ENCODE results near the gene ACER3. TPM values are rescaled to one million over a fixed set of nuclear protein-coding genes. Genes with fewer than 3 reads are reported as not detected.
"Not testable (repeated sequence)": the region's sequence is repeated elsewhere in the genome, so short reads cannot be mapped to it uniquely, and the experiment has no call there.

Gene ACER3
- polyA plus RNA-seq, 1 experiment = 11.2 TPM

DNA sequence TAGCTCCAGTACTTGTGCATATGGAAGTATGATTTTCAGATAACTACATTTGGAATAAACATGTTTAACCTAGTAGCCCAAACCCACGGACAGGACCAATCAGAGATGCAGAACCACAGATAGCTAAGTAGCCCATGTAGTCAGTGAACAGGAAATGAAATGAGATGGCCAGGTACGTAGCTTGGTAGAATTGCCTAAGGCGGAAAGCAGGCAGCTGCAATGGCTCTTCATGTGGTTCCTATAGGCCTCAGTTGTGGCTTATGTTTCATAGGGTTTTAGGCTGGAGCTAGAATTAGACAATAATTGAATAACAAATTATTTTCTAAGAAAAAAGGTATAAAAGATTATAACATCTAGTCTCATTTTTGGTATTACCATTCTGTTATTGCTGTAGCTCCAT lies 87.1 kb downstream of the ACER3 start:
- CTCF ChIA-PET = interaction anchor here (3.1 kb wide), 1 partner anchor 28 kb away, joined by 15 read pairs; no protein-coding TSS in a partner anchor
- H3K27ac ChIP-seq (ENCODE audit: low read depth, low read length) = no peak overlapping the region
- TF ChIP-seq CTCF (IDR thresholded peaks at IDR 0.05; ENCODE audit: low read depth, low read length) = no peak
- H3K9me3 ChIP-seq (ENCODE audit: control insufficient read depth, insufficient read depth, low read length) = no peaks in the 10 kb centered on the region
- no peaks in the 10 kb centered on the region for H3K27me3 ChIP-seq (ENCODE audit: control insufficient read depth, insufficient read depth, low read length)
- H3K4me3 ChIP-seq (ENCODE audit: low read depth, low read length) = no peak overlapping the region
- POLR2A ChIA-PET = no interaction called here
- DNase-seq (ENCODE audit: low read depth, low spot score) = no peak

- no peak for DNase-seq (ENCODE audit: low read depth, low spot score)
- TF ChIP-seq CTCF (IDR thresholded peaks at IDR 0.05; ENCODE audit: low read depth, low read length) = no peak
- ChIA-PET CTCF (interaction anchor here (1.5 kb wide), 1 partner anchor 36 kb away, joined by 5 read pairs; no protein-coding TSS in a partner anchor), POLR2A (no interaction called here)
- Histone ChIP-seq H3K27me3 (ENCODE audit: control insufficient read depth, insufficient read depth, low read length) (no peaks in the 10 kb centered on the region), H3K9me3 (ENCODE audit: control insufficient read depth, insufficient read depth, low read length) (no peaks in the 10 kb centered on the region), H3K27ac (ENCODE audit: low read depth, low read length) (no peak overlapping the region), H3K4me3 (ENCODE audit: low read depth, low read length) (no peak overlapping the region)
Observed at GRCh38 chr11:76955459-76956114, 94.9 kb downstream of the ACER3 start.

DNA sequence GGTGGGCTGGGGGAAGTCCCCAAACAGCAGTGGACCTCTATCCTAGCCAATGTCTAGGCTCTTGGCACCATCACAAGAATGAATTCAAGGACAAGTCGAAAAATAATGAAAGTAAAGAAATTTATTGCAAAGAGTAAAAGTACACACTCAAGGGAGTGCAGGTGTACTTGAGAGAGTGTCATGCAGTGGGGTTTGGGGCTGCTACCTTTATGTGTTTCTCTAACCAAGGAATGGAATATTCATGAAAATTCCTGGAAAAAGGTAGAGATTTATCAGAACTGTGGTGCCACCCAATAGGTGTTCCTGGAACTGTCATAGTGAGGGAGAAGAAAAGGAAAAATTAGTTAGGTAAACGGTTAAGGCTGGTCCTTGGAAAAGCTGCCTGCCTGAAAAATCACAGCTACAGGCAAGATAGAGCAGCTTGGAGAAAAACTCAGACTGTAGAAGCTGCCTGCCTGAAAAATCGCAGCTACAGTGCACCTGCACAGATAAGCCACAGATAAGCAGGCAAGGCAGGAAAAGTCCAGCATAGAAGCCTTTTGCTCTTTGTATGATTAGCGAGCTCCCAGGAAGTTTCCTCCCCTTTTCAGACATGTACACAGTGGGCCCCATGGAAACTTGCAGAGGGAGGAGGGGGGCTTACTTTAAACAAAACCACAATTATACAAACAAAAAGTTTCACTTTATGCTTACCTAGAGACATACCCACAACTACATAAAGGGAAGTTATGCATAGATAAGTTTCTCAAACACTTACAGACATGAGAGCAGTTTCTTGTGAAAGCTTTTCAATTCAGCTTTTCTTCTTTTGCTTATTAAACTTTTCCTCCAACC lies 102.1 kb downstream of the ACER3 start:
- ChIA-PET POLR2A (no interaction called here), CTCF (interaction anchor here (1.1 kb wide), 1 partner anchor 44 kb away, joined by 4 read pairs; no protein-coding TSS in a partner anchor)
- TF ChIP-seq CTCF (IDR thresholded peaks at IDR 0.05; ENCODE audit: low read depth, low read length) = no peak
- Histone ChIP-seq H3K27ac (ENCODE audit: low read depth, low read length) (no peak overlapping the region), H3K4me3 (ENCODE audit: low read depth, low read length) (no peak overlapping the region), H3K27me3 (ENCODE audit: control insufficient read depth, insufficient read depth, low read length) (no peaks in the 10 kb centered on the region), H3K9me3 (ENCODE audit: control insufficient read depth, insufficient read depth, low read length) (no peaks in the 10 kb centered on the region; the same call in 1 of the 2 replicates)
- no peak for DNase-seq (ENCODE audit: low read depth, low spot score)

- H3K4me3 ChIP-seq (ENCODE audit: low read depth, low read length); H3K27ac ChIP-seq (ENCODE audit: low read depth, low read length); H3K27me3 ChIP-seq (ENCODE audit: control insufficient read depth, insufficient read depth, low read length); H3K9me3 ChIP-seq (ENCODE audit: control insufficient read depth, insufficient read depth, low read length); POLR2A ChIA-PET; DNase-seq (ENCODE audit: low read depth, low spot score): not testable (repeated sequence)
- CTCF ChIA-PET = interaction anchor here (1.1 kb wide), 1 partner anchor 45 kb away, joined by 4 read pairs; no protein-coding TSS in a partner anchor
Observed at GRCh38 chr11:76963417-76964168, 102.9 kb downstream of the ACER3 start.

GRCh38 chr11:76972051-76972450 lies 111.3 kb downstream of the ACER3 start:
- H3K9me3 ChIP-seq (ENCODE audit: control insufficient read depth, insufficient read depth, low read length) = no peaks in the 10 kb centered on the region; the same call in 1 of the 2 replicates
- no peak for TF ChIP-seq CTCF (IDR thresholded peaks at IDR 0.05; ENCODE audit: low read depth, low read length)
- DNase-seq (ENCODE audit: low read depth, low spot score) = no peak
- no peaks in the 10 kb centered on the region for H3K27me3 ChIP-seq (ENCODE audit: control insufficient read depth, insufficient read depth, low read length)
- CTCF ChIA-PET = no interaction called here
- POLR2A ChIA-PET = no interaction called here
- H3K27ac ChIP-seq (ENCODE audit: low read depth, low read length) = no peak overlapping the region
- no peak overlapping the region for H3K4me3 ChIP-seq (ENCODE audit: low read depth, low read length)
